HepG2 (cell line): ENCODE data around the gene NHSL1. TPM values are rescaled to one million over a fixed set of nuclear protein-coding genes. Genes with fewer than 3 reads are reported as not detected.

Source experiments
- CBX5 ChIP-seq: sonication (generic); formaldehyde crosslinking; IDR thresholded peaks from 2 replicates; pipeline ENCODE4 v1.4.0; 2020; ENCODE audit warnings: missing genetic modification reagents, borderline replicate concordance
- ZNF546 ChIP-seq: sonication (generic); formaldehyde crosslinking; conservative IDR thresholded peaks from 2 replicates; pipeline ENCODE4 v1.8.1; 2023; ENCODE audit warnings: mild to moderate bottlenecking, missing genetic modification reagents
- ZSCAN21 ChIP-seq: sonication (generic); formaldehyde crosslinking; IDR thresholded peaks from 2 replicates; pipeline ENCODE4 v1.8.0; 2022; ENCODE audit warnings: mild to moderate bottlenecking, missing genetic modification reagents, moderate library complexity, borderline replicate concordance
- ZSCAN25 ChIP-seq: sonication (generic); formaldehyde crosslinking; IDR thresholded peaks from 2 replicates; pipeline ENCODE4 v1.8.0; 2022; ENCODE audit warnings: mild to moderate bottlenecking, missing genetic modification reagents
- polyA plus RNA-seq, 8 experiments: library from polyadenylated mRNA; depleted of rRNA in 3 of 8; stranded (reverse) in 7 of 8; unstranded in 1 of 8; fragments of >200 nt; fragmentation: Illumina TruSeq in 4 of 8; extraction: Trizol in 4 of 8; gene quantifications; 2 replicates each; pipeline versions ENCODE4 v1.2.1 to v1.2.3, GENCODE V29; 2011 to 2016; ENCODE audit warnings: low read depth in 4 of 8, missing spikeins in 1 of 8, mixed read lengths in 1 of 8; ENCODE audit not compliant: insufficient read depth in 1 of 8
- total RNA-seq, 5 experiments: library from RNA; depleted of rRNA; stranded (reverse); fragments of >200 nt; fragmentation: Illumina TruSeq; extraction: Trizol; gene quantifications; 2 replicates each; pipeline ENCODE4 v1.2.3, GENCODE V29; 2016; ENCODE audit warnings: low read depth in 1 of 5
- TF ChIP-seq, protein P1 (sequence below), 2 experiments: sonication (generic) in 1 of 2; formaldehyde crosslinking in 1 of 2; IDR thresholded peaks; 2 replicates each; pipeline versions ENCODE4 v1.4.0 to v1.6.1; 2016 to 2020; ENCODE audit warnings: borderline replicate concordance in 1 of 2, low read depth in 1 of 2, mild to moderate bottlenecking in 1 of 2, missing genetic modification reagents in 1 of 2
- TF ChIP-seq, protein P2 (sequence below): sonication (generic); formaldehyde crosslinking; IDR thresholded peaks from 2 replicates; pipeline ENCODE4 v1.5.1; 2020; ENCODE audit warnings: mild to moderate bottlenecking, missing genetic modification reagents, moderate library complexity
- TF ChIP-seq, protein P3 (sequence below): sonication (generic); formaldehyde crosslinking; IDR thresholded peaks from 2 replicates; pipeline ENCODE4 v1.4.0; 2020; ENCODE audit warnings: missing genetic modification reagents
- TF ChIP-seq, protein P4 (sequence below): sonication (generic); formaldehyde crosslinking; IDR thresholded peaks from 2 replicates; pipeline ENCODE4 v1.4.0; 2020; ENCODE audit warnings: missing genetic modification reagents
- TF ChIP-seq, protein P5 (sequence below): sonication (generic); formaldehyde crosslinking; IDR thresholded peaks from 2 replicates; pipeline ENCODE4 v1.5.0; 2020; ENCODE audit warnings: mild to moderate bottlenecking, missing genetic modification reagents

The NHSL1 gene
- total and polyA plus RNA-seq, 2 of the 13 experiments (the other 11 are each of a cell fraction or from before 2014, with no cell fraction given), result 24.9 to 53.6 TPM

DNA sequence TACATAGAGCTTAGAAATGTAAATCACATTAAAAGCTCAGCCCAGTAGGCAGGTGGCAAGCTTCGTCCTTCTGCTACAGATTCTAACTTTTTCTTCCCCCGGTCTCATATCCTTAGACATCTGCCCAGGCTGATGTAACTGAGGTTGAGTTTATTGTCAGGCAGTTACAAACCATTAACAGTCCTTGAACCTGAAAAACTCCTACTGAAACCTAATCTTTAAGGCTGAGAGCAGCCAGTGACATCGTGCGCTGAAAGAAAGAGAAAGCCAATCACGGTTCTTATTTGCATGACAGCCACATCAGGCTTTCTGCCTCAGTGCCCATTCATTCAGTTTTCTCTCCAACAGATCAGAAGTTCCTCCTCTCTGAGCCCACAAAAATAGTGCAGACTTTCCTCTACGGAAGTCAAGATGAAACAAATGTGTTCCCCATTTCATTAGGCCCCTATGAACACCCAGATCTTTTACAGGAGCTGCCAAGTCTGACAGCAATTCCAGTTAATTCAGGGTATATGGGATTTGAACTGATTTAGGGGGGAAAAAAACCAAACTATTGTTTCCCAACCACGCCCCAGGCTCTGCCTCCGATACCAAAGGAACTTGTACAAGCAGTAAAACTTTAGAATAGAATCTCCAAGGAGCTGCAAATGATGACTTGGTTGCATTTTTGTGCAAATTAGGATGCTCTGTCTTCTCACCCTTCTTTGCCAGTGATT, at the start of gene NHSL1 (continued):
- TF ChIP-seq, protein P1, sequence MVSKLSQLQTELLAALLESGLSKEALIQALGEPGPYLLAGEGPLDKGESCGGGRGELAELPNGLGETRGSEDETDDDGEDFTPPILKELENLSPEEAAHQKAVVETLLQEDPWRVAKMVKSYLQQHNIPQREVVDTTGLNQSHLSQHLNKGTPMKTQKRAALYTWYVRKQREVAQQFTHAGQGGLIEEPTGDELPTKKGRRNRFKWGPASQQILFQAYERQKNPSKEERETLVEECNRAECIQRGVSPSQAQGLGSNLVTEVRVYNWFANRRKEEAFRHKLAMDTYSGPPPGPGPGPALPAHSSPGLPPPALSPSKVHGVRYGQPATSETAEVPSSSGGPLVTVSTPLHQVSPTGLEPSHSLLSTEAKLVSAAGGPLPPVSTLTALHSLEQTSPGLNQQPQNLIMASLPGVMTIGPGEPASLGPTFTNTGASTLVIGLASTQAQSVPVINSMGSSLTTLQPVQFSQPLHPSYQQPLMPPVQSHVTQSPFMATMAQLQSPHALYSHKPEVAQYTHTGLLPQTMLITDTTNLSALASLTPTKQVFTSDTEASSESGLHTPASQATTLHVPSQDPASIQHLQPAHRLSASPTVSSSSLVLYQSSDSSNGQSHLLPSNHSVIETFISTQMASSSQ (IDR thresholded peaks at IDR 0.05; ENCODE audit: low read depth), result peak; percentile 43; the same call in 1 of the 2 replicates
- TF ChIP-seq, protein P1 (CRISPR knock-in tag; IDR thresholded peaks at IDR 0.05; ENCODE audit: borderline replicate concordance), result peak; percentile 78; the same call in 1 of the 2 replicates
- TF ChIP-seq ZNF546 (no peak), ZSCAN25 (CRISPR knock-in tag) (no peak), CBX5 (no peak), ZSCAN21 (0 out of 2 replicates have a peak, but pooled peaks have one; percentile 25)
- TF ChIP-seq, protein P2, sequence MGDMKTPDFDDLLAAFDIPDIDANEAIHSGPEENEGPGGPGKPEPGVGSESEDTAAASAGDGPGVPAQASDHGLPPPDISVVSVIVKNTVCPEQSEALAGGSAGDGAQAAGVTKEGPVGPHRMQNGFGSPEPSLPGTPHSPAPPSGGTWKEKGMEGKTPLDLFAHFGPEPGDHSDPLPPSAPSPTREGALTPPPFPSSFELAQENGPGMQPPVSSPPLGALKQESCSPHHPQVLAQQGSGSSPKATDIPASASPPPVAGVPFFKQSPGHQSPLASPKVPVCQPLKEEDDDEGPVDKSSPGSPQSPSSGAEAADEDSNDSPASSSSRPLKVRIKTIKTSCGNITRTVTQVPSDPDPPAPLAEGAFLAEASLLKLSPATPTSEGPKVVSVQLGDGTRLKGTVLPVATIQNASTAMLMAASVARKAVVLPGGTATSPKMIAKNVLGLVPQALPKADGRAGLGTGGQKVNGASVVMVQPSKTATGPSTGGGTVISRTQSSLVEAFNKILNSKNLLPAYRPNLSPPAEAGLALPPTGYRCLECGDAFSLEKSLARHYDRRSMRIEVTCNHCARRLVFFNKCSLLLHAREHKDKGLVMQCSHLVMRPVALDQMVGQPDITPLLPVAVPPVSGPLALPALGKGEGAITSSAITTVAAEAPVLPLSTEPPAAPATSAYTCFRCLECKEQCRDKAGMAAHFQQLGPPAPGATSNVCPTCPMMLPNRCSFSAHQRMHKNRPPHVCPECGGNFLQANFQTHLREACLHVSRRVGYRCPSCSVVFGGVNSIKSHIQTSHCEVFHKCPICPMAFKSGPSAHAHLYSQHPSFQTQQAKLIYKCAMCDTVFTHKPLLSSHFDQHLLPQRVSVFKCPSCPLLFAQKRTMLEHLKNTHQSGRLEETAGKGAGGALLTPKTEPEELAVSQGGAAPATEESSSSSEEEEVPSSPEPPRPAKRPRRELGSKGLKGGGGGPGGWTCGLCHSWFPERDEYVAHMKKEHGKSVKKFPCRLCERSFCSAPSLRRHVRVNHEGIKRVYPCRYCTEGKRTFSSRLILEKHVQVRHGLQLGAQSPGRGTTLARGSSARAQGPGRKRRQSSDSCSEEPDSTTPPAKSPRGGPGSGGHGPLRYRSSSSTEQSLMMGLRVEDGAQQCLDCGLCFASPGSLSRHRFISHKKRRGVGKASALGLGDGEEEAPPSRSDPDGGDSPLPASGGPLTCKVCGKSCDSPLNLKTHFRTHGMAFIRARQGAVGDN (CRISPR knock-in tag), result no peak
- TF ChIP-seq, protein P3, sequence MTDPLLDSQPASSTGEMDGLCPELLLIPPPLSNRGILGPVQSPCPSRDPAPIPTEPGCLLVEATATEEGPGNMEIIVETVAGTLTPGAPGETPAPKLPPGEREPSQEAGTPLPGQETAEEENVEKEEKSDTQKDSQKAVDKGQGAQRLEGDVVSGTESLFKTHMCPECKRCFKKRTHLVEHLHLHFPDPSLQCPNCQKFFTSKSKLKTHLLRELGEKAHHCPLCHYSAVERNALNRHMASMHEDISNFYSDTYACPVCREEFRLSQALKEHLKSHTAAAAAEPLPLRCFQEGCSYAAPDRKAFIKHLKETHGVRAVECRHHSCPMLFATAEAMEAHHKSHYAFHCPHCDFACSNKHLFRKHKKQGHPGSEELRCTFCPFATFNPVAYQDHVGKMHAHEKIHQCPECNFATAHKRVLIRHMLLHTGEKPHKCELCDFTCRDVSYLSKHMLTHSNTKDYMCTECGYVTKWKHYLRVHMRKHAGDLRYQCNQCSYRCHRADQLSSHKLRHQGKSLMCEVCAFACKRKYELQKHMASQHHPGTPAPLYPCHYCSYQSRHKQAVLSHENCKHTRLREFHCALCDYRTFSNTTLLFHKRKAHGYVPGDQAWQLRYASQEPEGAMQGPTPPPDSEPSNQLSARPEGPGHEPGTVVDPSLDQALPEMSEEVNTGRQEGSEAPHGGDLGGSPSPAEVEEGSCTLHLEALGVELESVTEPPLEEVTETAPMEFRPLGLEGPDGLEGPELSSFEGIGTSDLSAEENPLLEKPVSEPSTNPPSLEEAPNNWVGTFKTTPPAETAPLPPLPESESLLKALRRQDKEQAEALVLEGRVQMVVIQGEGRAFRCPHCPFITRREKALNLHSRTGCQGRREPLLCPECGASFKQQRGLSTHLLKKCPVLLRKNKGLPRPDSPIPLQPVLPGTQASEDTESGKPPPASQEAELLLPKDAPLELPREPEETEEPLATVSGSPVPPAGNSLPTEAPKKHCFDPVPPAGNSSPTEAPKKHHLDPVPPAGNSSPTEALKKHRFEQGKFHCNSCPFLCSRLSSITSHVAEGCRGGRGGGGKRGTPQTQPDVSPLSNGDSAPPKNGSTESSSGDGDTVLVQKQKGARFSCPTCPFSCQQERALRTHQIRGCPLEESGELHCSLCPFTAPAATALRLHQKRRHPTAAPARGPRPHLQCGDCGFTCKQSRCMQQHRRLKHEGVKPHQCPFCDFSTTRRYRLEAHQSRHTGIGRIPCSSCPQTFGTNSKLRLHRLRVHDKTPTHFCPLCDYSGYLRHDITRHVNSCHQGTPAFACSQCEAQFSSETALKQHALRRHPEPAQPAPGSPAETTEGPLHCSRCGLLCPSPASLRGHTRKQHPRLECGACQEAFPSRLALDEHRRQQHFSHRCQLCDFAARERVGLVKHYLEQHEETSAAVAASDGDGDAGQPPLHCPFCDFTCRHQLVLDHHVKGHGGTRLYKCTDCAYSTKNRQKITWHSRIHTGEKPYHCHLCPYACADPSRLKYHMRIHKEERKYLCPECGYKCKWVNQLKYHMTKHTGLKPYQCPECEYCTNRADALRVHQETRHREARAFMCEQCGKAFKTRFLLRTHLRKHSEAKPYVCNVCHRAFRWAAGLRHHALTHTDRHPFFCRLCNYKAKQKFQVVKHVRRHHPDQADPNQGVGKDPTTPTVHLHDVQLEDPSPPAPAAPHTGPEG (CRISPR knock-in tag), result no peak; the same call in 1 of the 2 replicates
- TF ChIP-seq, protein P4, sequence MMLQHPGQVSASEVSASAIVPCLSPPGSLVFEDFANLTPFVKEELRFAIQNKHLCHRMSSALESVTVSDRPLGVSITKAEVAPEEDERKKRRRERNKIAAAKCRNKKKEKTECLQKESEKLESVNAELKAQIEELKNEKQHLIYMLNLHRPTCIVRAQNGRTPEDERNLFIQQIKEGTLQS (CRISPR knock-in tag), result 0 out of 2 replicates have a peak, but pooled peaks have one; percentile 6
- TF ChIP-seq, protein P5, sequence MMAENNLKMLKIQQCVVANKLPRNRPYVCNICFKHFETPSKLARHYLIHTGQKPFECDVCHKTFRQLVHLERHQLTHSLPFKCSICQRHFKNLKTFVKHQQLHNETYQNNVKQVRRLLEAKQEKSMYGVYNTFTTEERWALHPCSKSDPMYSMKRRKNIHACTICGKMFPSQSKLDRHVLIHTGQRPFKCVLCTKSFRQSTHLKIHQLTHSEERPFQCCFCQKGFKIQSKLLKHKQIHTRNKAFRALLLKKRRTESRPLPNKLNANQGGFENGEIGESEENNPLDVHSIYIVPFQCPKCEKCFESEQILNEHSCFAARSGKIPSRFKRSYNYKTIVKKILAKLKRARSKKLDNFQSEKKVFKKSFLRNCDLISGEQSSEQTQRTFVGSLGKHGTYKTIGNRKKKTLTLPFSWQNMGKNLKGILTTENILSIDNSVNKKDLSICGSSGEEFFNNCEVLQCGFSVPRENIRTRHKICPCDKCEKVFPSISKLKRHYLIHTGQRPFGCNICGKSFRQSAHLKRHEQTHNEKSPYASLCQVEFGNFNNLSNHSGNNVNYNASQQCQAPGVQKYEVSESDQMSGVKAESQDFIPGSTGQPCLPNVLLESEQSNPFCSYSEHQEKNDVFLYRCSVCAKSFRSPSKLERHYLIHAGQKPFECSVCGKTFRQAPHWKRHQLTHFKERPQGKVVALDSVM (CRISPR knock-in tag), result 0 out of 2 replicates have a peak, but pooled peaks have one; percentile 14
